Ovary (tissue), 9 donors: ENCODE results near the gene FLCN. TPM values are rescaled to one million over a fixed set of nuclear protein-coding genes. Genes with fewer than 3 reads are reported as not detected.
"Not testable (repeated sequence)": the region's sequence is repeated elsewhere in the genome, so short reads cannot be mapped to it uniquely, and the experiment has no call there.

Experiments
- DNase-seq, 5 donors: peaks; one replicate each; pipeline ENCODE4 v3.0.0-alpha.2; 2019 to 2020
- H3K27ac ChIP-seq, 2 donors: fragments of 200-600 bp; one replicate each; pipeline versions ENCODE4 v1.5.1 to v1.8.0; 2019 to 2022
- H3K27me3 ChIP-seq: fragments of 200-600 bp; one replicate; pipeline ENCODE4 v1.8.0; 2022
- H3K36me3 ChIP-seq: fragments of 200-600 bp; sonication (generic); one replicate; pipeline ENCODE4 v1.5.1; 2019
- H3K4me1 ChIP-seq: one replicate; pipeline ENCODE4 v1.8.1; 2013; ENCODE audit warnings: mild to moderate bottlenecking, moderate library complexity; ENCODE audit not compliant: insufficient read depth
- H3K4me3 ChIP-seq: fragments of 200-600 bp; sonication (generic); one replicate; pipeline ENCODE4 v1.5.1; 2017
- H3K9me3 ChIP-seq, 2 donors: fragments of 200-600 bp in 1 of 2; sonication (generic) in 1 of 2; one replicate each; pipeline versions ENCODE4 v1.5.1 to v1.8.1; 2013 to 2019; ENCODE audit warnings: mild to moderate bottlenecking in 1 of 2, moderate library complexity in 1 of 2
- CTCF ChIP-seq, 3 donors: fragments of 450-650 bp in 2 of 3; fragments of 200-600 bp in 1 of 3; IDR thresholded peaks; one replicate each; pipeline versions ENCODE4 v1.5.1 to v1.8.0; 2016 to 2022; ENCODE audit warnings: antibody characterized with exemption in 3 of 3, mild to moderate bottlenecking in 1 of 3
- EP300 ChIP-seq: sonication (generic); formaldehyde crosslinking; IDR thresholded peaks from one replicate; pipeline ENCODE4 v1.6.1; 2017; ENCODE audit warnings: antibody characterized with exemption
- POLR2A ChIP-seq: fragments of 450-650 bp; IDR thresholded peaks from one replicate; pipeline ENCODE4 v1.6.1; 2017; ENCODE audit warnings: antibody characterized with exemption, mild to moderate bottlenecking, moderate library complexity
- WGBS, 3 donors: extraction: QIAGEN DNeasy Blood & Tissue Kit in 1 of 3; methylation state at CpG; one replicate each; pipeline versions ENCODE4 v1.1.5 to v1.1.7; 2013 to 2017; 5-methylcytosine and 5-hydroxymethylcytosine counted together
- intact Hi-C, 4 donors: fragments of 100-400 bp; cut with DNase I; formaldehyde crosslinking; loops; one replicate each; pipeline versions ENCODE4 v1.11.0 to v1.15.1; 2022 to 2023
- polyA plus RNA-seq, 2 donors: library from polyadenylated mRNA; stranded (reverse); fragments of 200-250 nt in 1 of 2; fragments of 350-450 nt in 1 of 2; fragmentation: Illumina TruSeq in 1 of 2; extraction: RNeasy Lipid Tissue Mini Kit (QIAGEN cat#74804) in 1 of 2; gene quantifications; one replicate each; pipeline ENCODE4 v1.2.3, GENCODE V29; 2013 to 2014
- total RNA-seq, 7 donors: library from RNA; depleted of rRNA in 2 of 7; stranded (reverse); fragments of >200 nt in 2 of 7; fragmentation: NEBNext Ultra II Directional in 3 of 7; extraction: Animal tissue kit (Norgen Biotek cat#: 25700) in 3 of 7; gene quantifications; one replicate each; pipeline versions ENCODE4 v1.1.0 to v1.2.4, GENCODE V29; 2016 to 2023
- donor health status: DM: no; HTN: no; CAD: no; lungs with moderate emphysema.
- donor health status: DM: no; HTN: no; CAD: no.
- donor health status: Bipolar disorder and iron deficiency.
- donor health status: DM: yes; HTN: yes; CAD: no.
- donor health status: DM: no; HTN: no; CAD: no.
- donor health status: DM: yes; HTN: yes; CAD: no.

The FLCN gene
- total and polyA plus RNA-seq, 9 donors = 16.4 to 55.7 (median 42.7) TPM

DNA sequence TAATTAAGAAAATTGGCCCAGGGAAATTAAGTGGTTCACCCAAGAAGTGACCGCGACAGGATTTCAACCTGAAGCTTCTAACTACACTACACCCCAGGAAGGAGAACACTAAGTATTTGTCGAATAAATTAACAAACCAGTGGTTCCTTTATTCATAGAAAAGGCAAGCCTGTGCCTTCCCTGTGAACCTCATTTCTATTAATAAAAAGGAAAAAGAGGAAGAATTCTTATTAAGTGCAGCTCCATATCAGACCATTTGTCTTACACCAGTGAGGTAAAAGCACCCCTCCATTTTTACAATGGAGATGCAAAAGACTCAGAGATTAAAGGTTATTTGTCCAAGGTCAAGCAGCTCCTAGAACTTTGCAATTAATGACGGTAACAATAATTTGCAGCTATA lies 42.3 kb upstream of the FLCN start:
- no peaks in the 10 kb centered on the region for H3K36me3 ChIP-seq
- no peaks in the 10 kb centered on the region for H3K27me3 ChIP-seq
- H3K27ac ChIP-seq = no peak overlapping the region
- peaks cover 6% of the 10 kb centered on the region for H3K4me1 ChIP-seq
- H3K9me3 ChIP-seq = no peaks in the 10 kb centered on the region
- no peak overlapping the region for H3K4me3 ChIP-seq
- WGBS, 3 donors = 73 to 81% (median 76%) methylated on average over 4 of the region's 4 CpGs
- DNase-seq = no peak
- intact Hi-C loops = no loop called here
- TF ChIP-seq EP300 (no peak), CTCF (IDR thresholded peaks at IDR 0.05) (no peak), POLR2A (no peak)

GRCh38 chr17:17277431-17277830 lies 40.5 kb upstream of the FLCN start:
- intact Hi-C loops, DNase-seq, H3K27ac ChIP-seq, H3K27me3 ChIP-seq, H3K4me3 ChIP-seq, H3K4me1 ChIP-seq, H3K9me3 ChIP-seq, H3K36me3 ChIP-seq: not testable (repeated sequence)
- 89 to 90% (median 90%) methylated on average over 5 of the region's 5 CpGs for WGBS, 3 donors

DNA sequence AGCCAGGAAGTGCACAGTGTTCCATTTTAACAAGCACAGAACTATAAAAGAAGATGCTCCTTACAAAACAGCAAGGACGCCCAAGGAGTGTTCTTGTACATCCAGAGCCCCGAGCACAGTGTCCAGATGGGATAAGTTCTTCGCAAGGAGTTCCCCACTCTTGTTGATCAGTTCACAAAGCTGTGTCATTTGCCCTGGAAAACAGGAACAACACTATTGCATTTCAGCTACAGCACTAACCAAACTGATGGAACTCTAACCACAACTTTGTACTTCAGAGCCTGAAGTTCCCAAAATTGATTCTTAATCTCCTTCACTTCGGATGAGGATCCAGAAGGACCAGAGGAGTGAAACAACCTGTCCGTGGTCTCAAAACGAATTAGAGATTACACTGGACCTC lies 39.0 kb upstream of the FLCN start:
- no peak overlapping the region for H3K27ac ChIP-seq
- WGBS, 3 donors = 68 to 70% (median 70%) methylated on average over 6 of the region's 6 CpGs
- H3K9me3 ChIP-seq = no peaks in the 10 kb centered on the region
- no peaks in the 10 kb centered on the region for H3K36me3 ChIP-seq
- no peak overlapping the region for H3K4me3 ChIP-seq
- no peak for DNase-seq
- H3K4me1 ChIP-seq = peaks cover 6% of the 10 kb centered on the region
- intact Hi-C loops = no loop called here
- H3K27me3 ChIP-seq = no peaks in the 10 kb centered on the region
- no peak for TF ChIP-seq CTCF (IDR thresholded peaks at IDR 0.05)
- TF ChIP-seq POLR2A = no peak
- TF ChIP-seq EP300 = no peak

- Histone ChIP-seq H3K4me3 (no peak overlapping the region), H3K4me1 (no peaks in the 10 kb centered on the region), H3K27me3 (no peaks in the 10 kb centered on the region), H3K9me3 (no peaks in the 10 kb centered on the region), H3K36me3 (no peaks in the 10 kb centered on the region), H3K27ac (no peak overlapping the region)
- WGBS, 3 donors = 89 to 91% (median 91%) methylated on average over 9 of the region's 9 CpGs
- intact Hi-C loops = no loop called here
- no peak for TF ChIP-seq CTCF (IDR thresholded peaks at IDR 0.05)
- no peak for TF ChIP-seq EP300
- no peak for TF ChIP-seq POLR2A
- no peak for DNase-seq
Observed at GRCh38 chr17:17269926-17270773, 33.2 kb upstream of the FLCN start.

- Histone ChIP-seq H3K27me3 (no peaks in the 10 kb centered on the region), H3K27ac (no peak overlapping the region), H3K36me3 (no peaks in the 10 kb centered on the region), H3K4me1 (no peaks in the 10 kb centered on the region), H3K4me3 (no peak overlapping the region), H3K9me3 (no peaks in the 10 kb centered on the region)
- WGBS, 3 donors = 81 to 94% (median 86%) methylated on average over 2 of the region's 2 CpGs
- no peak for DNase-seq
- intact Hi-C loops = no loop called here
- TF ChIP-seq EP300 (no peak), CTCF (IDR thresholded peaks at IDR 0.05) (no peak), POLR2A (no peak)
Observed at GRCh38 chr17:17264430-17264829, 27.5 kb upstream of the FLCN start.
